NCI-H146 treated with DMSO at 0.1 percent for 48 hours (cell line): ENCODE results near the gene SSUH2.
"Not testable (repeated sequence)": the region's sequence is repeated elsewhere in the genome, so short reads cannot be mapped to it uniquely, and the experiment has no call there.

Experiments used
- DNase-seq: peaks from one replicate; lab custom pipeline; 2025; ENCODE audit not compliant: unreplicated experiment; lab: John Stamatoyannopoulos, UW

The SSUH2 gene

GRCh38 chr3:8584661-8585060, 59.9 kb downstream of the SSUH2 start:
- no peak for DNase-seq

DNA sequence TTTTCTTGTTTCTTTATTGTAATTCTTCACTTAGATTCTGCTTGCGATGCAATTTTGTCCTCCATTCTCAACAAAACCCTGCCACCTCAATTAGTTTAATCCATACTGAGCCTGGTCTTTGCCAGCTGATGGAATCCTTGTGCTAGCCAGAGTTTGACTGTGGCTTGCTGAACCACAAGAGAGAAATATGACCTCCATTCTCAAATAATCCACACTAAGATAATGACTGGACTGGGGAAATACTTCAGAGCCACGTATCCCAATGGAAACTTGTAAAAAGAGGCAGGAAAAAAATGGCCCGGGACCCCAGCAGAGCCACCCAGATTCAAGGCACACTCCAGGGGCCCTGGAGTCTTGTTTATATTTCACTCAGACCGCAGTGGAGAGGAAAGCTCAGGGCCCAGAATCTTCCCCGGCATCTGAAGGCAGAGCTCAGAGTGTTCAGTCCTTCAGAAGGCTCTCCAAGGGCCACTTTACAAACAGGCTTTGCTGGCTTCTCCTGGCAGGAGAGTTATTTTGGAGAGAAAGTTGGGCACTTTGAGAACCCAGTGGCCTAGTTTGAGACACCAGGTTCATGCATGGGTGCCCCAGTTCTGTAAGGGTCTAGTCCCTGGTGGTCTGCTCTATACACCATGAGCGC, 62.7 kb downstream of the SSUH2 start:
- DNase-seq, result no peak

DNA sequence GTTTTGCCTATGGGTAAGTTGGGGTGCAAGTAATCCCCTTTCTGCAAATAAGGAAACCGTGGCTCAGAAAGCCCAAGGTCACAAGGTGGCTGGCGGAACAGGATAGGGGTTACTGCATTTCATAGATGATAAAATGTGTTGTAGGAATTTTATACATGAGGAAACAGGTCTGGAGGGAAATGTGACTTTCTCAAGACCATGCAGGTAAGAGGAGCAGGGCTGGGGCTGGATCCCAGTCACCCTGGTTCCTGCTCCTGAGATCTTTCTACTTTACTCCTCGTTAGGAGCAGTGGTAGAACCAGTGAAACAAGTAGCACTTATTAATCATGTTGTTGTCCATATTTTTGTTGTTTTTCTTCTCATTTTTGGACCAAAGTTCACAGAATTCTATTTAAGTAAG, 63.2 kb downstream of the SSUH2 start:
- no peak for DNase-seq

DNA sequence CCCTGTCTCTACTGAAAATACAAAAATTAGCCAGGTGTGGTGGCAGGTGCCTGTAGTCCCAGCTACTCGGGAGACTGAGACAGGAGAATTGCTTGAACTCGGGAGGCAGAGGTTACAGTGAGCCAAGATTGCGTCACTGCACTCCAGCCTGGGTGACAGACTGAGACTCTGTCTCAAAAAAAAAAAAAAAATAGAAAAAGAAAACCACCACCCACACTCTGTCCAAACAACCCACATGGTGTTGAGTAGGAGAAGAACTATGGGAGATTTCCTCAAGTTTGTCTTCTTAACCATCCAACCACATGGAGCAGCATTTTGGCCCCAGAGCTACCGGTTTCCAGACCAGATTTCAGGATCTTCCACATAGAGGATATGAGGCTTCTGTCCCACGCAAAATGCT, 64.2 kb downstream of the SSUH2 start:
- DNase-seq, result not testable (repeated sequence)

- no peak for DNase-seq
Measured at GRCh38 chr3:8579943-8580342, 64.7 kb downstream of the SSUH2 start.

GRCh38 chr3:8579096-8579495, 65.5 kb downstream of the SSUH2 start:
- no peak for DNase-seq

GRCh38 chr3:8578282-8578681, 66.3 kb downstream of the SSUH2 start:
- DNase-seq, result no peak

- no peak for DNase-seq
Measured at GRCh38 chr3:8576841-8577571, 67.6 kb downstream of the SSUH2 start.

DNA sequence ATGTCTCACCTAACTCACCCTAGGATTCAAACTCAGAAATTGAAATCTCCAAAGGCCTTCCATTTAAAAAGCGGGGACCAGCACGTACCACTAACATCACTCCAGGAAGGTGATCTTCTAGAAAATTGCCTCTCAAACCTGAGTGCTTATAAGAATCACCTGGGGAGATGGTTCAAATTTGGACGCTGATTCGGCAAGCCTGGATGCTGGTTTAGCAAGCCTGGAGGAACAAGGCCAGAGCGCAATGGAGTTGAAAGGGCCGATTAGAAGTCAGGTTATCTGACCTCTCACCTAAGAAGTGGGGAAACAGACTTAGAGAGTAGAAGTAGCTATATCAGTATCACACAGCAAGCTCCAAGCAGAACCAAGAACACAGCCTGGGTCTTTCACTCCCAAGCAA, 68.2 kb downstream of the SSUH2 start:
- no peak for DNase-seq

DNA sequence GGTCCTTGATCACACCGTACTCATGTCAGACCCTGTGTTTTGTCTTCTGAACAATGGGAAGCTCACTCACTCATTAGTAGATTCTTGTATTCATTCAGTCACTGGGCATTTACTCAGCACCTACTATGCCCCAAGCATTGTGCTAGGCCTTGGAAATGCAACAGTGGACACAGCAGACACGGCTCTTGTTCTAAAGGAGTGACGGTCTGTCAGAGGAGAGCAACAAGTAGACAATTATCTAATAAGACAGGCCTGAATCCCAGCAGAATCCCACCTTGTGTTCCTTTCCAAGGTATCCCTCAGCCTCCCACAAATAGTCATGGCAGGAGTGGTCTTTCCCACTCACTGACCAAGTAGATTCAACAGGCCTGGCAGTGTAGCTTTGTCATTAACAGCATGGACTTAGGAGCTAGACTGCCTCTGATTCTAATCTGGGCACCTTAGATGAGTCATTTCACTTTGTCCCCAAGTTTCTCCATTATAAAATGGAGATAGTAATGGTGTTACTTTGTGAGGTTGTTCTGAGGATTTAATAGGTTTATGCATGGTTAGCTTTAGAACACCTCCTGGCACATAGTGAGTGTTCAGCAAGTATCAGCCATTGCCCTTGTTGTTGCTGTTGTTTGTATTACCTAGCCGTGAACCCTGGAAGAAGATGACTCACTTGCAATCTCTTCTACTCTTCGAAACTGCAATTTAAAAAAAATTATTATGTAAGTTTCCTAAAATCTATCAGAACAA, 69.1 kb downstream of the SSUH2 start:
- no peak for DNase-seq

DNA sequence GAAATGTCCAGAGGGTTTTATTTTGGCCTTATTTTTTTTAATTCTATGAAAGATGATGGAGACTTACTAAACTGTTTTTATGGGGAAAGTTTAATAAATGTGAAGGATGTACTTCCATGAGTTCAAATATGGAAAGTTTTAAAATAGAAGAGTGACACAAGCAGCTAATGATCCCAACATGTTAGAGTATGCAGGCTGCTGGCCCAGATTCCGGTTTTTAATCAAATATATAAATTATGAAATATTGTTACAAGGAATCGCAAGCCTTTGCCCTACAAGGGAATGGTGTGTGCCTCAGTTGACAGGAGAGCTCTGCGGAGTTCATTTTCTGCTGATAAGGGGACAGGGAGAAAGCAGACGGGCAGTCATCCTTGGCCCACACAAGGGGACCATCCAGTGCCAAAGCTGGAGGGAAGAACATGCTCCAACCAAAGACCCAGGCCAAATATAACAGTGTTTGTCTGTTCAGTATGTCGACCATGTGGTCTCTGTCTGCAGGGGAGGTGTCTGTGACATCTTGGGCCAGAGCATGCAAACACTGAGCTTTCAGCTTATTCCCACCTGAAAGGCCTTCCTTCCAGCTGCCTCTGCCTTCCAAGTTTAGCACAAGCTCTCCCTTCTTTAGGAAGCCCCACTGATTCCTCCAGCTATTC, 69.8 kb downstream of the SSUH2 start:
- DNase-seq, result no peak

DNA sequence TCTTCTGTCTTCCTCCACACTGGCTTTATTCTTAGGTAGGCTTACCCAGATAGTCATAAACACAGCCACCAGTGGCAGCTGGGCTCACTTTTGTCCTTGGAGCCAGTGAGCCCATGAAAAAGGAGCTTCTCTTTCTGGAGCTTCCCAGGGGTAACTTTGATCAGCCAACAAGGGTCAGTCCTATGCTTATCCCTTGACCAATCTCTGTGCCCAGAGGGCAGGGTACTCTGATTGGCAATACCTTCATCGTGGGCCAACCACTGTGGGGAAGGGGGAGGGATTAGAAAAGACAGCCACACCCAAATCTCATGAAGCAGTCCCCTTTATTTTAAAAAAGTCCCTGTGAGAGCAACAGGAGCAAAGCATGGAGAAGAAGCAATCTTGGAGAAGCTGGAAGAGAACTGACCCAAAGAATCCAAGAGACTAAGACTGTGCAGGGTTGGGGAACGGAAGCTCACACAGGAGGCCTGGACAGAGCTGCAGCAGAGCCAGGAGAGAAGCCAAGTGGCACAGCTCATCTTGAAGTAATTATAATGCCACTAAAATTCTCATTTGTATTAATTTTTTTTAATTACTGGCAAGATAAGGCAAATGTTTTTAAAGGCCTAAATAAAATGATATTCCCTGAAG, 70.4 kb downstream of the SSUH2 start:
- no peak for DNase-seq

- no peak for DNase-seq
Measured at GRCh38 chr3:8573342-8573926, 71.2 kb downstream of the SSUH2 start.

- no peak for DNase-seq
Measured at GRCh38 chr3:8571256-8571655, 73.3 kb downstream of the SSUH2 start.
